ENCODE measurements around the gene ARHGDIB.

DNA sequence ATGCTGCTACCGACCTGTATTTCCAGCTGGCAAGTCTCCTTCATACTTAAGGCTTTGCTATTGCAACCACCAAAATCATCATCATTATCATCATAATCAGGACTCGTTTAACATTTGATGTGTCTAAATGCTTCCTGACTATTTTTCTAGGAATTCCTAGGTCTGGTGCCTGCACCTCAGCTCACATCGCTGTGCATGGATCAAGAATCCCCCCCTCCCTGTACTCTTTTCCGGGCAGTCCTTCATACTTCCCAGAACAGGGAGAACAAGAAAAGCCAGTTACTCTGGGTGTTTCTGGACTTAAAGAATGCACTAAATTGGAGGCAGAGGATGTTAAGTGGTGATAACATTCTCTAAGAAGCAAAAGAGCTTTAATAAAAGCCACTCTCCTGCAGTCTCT, 32.5 kb downstream of the ARHGDIB start:
- TF ChIP-seq, protein P1, sequence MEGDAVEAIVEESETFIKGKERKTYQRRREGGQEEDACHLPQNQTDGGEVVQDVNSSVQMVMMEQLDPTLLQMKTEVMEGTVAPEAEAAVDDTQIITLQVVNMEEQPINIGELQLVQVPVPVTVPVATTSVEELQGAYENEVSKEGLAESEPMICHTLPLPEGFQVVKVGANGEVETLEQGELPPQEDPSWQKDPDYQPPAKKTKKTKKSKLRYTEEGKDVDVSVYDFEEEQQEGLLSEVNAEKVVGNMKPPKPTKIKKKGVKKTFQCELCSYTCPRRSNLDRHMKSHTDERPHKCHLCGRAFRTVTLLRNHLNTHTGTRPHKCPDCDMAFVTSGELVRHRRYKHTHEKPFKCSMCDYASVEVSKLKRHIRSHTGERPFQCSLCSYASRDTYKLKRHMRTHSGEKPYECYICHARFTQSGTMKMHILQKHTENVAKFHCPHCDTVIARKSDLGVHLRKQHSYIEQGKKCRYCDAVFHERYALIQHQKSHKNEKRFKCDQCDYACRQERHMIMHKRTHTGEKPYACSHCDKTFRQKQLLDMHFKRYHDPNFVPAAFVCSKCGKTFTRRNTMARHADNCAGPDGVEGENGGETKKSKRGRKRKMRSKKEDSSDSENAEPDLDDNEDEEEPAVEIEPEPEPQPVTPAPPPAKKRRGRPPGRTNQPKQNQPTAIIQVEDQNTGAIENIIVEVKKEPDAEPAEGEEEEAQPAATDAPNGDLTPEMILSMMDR (IDR thresholded peaks at IDR 0.05), result no peak
- TF ChIP-seq POLR2A (IDR thresholded peaks at IDR 0.05), result no peak

Measured in tibial nerve (tissue), 3 donors.